ENCODE measurements around the gene CDC45. TPM values are rescaled to one million over a fixed set of nuclear protein-coding genes. Genes with fewer than 3 reads are reported as not detected.

Gene CDC45, protein sequence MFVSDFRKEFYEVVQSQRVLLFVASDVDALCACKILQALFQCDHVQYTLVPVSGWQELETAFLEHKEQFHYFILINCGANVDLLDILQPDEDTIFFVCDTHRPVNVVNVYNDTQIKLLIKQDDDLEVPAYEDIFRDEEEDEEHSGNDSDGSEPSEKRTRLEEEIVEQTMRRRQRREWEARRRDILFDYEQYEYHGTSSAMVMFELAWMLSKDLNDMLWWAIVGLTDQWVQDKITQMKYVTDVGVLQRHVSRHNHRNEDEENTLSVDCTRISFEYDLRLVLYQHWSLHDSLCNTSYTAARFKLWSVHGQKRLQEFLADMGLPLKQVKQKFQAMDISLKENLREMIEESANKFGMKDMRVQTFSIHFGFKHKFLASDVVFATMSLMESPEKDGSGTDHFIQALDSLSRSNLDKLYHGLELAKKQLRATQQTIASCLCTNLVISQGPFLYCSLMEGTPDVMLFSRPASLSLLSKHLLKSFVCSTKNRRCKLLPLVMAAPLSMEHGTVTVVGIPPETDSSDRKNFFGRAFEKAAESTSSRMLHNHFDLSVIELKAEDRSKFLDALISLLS
- total RNA-seq, result under 1 TPM; 0.53 to 0.64 TPM
- under 1 TPM in 1 of 2 donors, not detected in 1; 0.57 TPM for polyA plus RNA-seq

DNA sequence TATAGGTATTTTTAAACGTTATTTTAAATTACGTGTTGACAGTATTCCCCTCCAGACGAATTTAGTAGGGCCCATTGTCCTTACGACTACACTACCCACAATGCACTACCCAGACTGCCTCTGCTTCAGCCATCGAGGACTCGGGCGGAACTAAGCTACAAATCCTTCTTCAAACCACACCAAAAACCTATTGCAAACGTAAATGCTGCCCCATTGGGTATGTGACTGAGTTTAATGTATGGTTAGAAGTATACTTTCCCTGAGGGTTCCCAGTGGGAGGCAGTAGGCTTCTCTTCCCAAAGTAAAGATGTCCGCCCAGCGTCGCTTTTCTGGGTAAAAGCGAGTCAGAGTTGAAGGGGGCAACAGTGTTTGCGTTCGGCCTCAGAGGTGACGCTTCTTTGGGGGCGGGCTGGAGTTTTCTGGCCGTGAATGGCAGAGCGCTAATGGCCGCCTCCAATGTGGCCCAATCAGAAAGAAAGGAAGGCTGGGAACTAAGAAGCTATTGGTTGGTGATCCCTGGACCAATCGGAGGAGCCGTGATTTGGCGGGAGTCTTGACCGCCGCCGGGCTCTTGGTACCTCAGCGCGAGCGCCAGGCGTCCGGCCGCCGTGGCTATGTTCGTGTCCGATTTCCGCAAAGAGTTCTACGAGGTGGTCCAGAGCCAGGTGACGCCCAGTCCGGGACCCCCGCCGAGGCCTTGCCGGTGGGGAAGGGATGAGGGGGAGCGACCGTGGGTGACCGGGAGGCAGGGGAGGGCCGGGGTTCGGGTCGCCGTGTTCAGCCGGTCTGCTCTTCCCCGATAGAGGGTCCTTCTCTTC, at the start of gene CDC45:
Gene CDC45, plus strand, starts transcription at position 566 of the 818 bp plus-strand sequence. Its CDS starts 49 bp downstream, at position 615.
- Histone ChIP-seq H3K4me3 (ENCODE audit: low read length in 2 of 2) (peak within 1 kb of the TSS; percentile 62 to 83), H3K9me3 (ENCODE audit: control insufficient read depth in 1 of 2, low read length in 2 of 2) (no peaks in the 10 kb centered on the region), H3K4me1 (ENCODE audit: insufficient read depth, low read length) (peaks cover 18% of the 10 kb centered on the region), H3K36me3 (ENCODE audit: insufficient read depth, low read length) (no peaks in the 10 kb centered on the region), H3K27me3 (ENCODE audit: insufficient read depth, low read length) (no peaks in the 10 kb centered on the region), H3K27ac (ENCODE audit: low read depth, low read length) (peak within 1 kb of the TSS; percentile 96)
- Mint-ChIP-seq H3K4me1 (peaks cover 21 to 46% (median 34%) of the 10 kb centered on the region in 4 donors), H3K4me3 (peak within 1 kb of the TSS; percentile 91 to 98 (median 94)), H3K36me3 (peaks cover 5 to 21% of the 10 kb centered on the region in 2 donors), H3K27me3 (no peaks in the 10 kb centered on the region), H3K27ac (peak within 1 kb of the TSS; percentile 97 to 100 (median 100)), H3K9me3 (no peaks in the 10 kb centered on the region)
- DNase-seq, result peak; percentile 95 to 97 (median 95)
- CTCF ChIA-PET (ENCODE audit: partially characterized antibody), result interaction anchor here (0.7 to 3.6 kb wide), 7 partner anchors 9 to 339 kb away, joined by 3 to 19 read pairs (median 3); partner anchors contain the start of gene ESS2
- POLR2A ChIA-PET (ENCODE audit: partially characterized antibody), result interaction anchor here (0.7 to 3.9 kb wide), 17 partner anchors 13 to 371 kb away, joined by 3 to 47 read pairs (median 4); partner anchors contain the start of genes C22orf39, DGCR2, ESS2 and HIRA
- intact Hi-C loops (cut with micrococcal nuclease), result loop anchor here (1.0 to 2.0 kb wide), 6 partner anchors 32 to 357 kb away; partner anchors contain the start of genes C22orf39, DGCR2, ESS2 and MRPL40

DNA sequence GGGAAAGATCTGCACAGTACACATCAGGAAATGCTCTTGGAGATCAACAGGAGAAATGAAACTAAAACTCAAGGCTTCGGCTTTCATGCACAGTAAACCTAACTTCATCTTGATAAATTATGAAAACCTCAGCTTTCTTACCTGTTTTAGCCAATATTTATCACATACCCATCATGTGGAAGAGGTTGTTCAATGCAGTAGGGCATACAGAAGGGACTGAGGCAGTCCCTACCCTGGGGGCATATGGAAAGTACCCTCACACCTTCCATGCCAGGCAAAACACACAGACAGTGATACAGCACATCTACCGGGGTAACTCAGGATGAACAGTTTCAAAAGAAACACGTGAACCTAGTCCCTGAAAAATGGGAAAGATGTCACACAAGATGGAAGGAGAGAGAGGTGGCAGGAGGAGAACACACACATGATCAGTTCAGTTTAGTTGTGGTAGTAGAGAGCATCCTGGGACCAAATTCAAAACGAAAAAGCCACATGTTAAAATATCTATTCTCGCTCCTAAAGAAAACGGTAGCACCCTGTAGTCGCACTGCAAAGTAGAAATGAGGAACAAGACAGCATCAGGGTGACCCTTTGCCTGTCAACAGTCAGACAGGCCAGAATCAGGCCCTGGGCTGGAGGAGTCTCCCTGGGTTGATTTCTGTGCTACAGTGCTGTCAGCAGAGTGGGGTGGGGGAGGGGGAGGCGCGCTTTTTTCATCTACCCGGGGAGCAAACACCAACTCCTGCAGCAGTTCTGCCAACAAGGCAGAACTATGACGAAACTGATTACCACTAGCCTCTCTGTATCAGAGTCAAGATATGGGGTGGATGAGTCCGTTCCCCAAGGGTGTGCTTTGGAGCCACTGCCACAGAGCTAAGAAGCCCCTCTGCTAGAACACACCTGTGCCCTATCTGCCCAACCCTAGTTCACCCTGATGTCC, 49.5 kb upstream of the CDC45 start:
- CTCF ChIA-PET (ENCODE audit: partially characterized antibody), result no interaction called here
- peaks cover 37 to 64% (median 50%) of the 10 kb centered on the region in 4 donors for H3K4me1 Mint-ChIP-seq
- peaks cover 50% of the 10 kb centered on the region for H3K4me1 ChIP-seq (ENCODE audit: insufficient read depth, low read length)
- H3K27ac Mint-ChIP-seq, result peak overlapping the region; percentile 83 to 95 (median 94)
- peaks cover 7% of the 10 kb centered on the region for H3K36me3 ChIP-seq (ENCODE audit: insufficient read depth, low read length)
- peaks cover 0 to 40% of the 10 kb centered on the region in 2 donors for H3K36me3 Mint-ChIP-seq
- DNase-seq, result peak; percentile 30 to 76 (median 40)
- POLR2A ChIA-PET (ENCODE audit: partially characterized antibody), result interaction anchor here (0.7 to 6.0 kb wide), 4 partner anchors 9 to 22 kb away, joined by 3 to 112 read pairs (median 11); partner anchors contain the start of gene C22orf39
- peak overlapping the region; percentile 73 for H3K27ac ChIP-seq (ENCODE audit: low read depth, low read length)
- no peaks in the 10 kb centered on the region for H3K9me3 Mint-ChIP-seq
- H3K27me3 Mint-ChIP-seq, result no peaks in the 10 kb centered on the region
- H3K9me3 ChIP-seq (ENCODE audit: control insufficient read depth in 1 of 2, low read length in 2 of 2), result no peaks in the 10 kb centered on the region
- peak overlapping the region; percentile 83 to 94 for H3K4me3 ChIP-seq (ENCODE audit: low read length in 2 of 2)
- H3K4me3 Mint-ChIP-seq, result peak overlapping the region; percentile 86 to 97 (median 90)
- intact Hi-C loops (cut with micrococcal nuclease), result loop anchor here (5.0 kb wide), 1 partner anchor 702 kb away; the partner anchor contains the start of gene ZDHHC8
- H3K27me3 ChIP-seq (ENCODE audit: insufficient read depth, low read length), result no peaks in the 10 kb centered on the region

DNA sequence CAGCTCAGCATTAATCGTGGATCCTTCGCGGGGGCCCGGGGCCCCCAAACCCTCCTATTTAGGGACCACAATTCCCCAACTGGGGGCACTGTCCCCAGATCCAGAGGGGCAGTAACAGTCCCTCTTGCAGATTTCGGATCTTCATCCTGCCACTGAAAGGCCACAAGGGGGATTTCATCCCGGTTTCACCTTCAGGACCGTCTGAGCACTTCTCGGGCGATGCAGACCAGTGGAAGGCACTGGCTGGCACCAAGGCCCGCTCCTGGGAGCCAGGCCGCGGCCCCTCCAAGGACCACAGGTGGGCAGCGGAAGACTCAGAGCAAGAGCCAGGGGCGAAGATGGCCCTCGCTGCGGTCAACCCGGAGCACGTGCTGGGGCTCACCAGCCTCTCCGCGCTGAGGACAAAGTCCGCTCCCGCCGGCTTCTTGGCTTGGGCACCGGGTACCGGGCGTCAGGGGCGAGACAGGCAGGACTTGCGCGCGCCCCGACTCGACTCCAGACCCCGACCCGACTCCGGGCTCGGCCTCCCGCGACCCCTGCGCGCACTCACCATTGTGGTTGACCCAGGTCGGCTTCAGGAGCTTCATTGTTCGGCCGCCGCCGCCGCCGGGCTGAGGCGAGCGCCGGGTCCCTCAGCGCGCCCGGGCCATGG, 48.7 kb upstream of the CDC45 start:
- Histone ChIP-seq H3K27ac (ENCODE audit: low read depth, low read length) (peak overlapping the region; percentile 73), H3K27me3 (ENCODE audit: insufficient read depth, low read length) (no peaks in the 10 kb centered on the region), H3K36me3 (ENCODE audit: insufficient read depth, low read length) (peaks cover 15% of the 10 kb centered on the region), H3K9me3 (ENCODE audit: control insufficient read depth in 1 of 2, low read length in 2 of 2) (no peaks in the 10 kb centered on the region), H3K4me1 (ENCODE audit: insufficient read depth, low read length) (peaks cover 50% of the 10 kb centered on the region), H3K4me3 (ENCODE audit: low read length in 2 of 2) (peak overlapping the region; percentile 83 to 94)
- DNase-seq, result peak in 4 of 5 donors; percentile 14 to 42 (median 28)
- POLR2A ChIA-PET (ENCODE audit: partially characterized antibody), result interaction anchor here (0.7 to 6.0 kb wide), 12 partner anchors 8 to 286 kb away, joined by 3 to 112 read pairs (median 7); partner anchors contain the start of genes C22orf39, CDC45, ESS2 and SLC25A1
- intact Hi-C loops (cut with micrococcal nuclease), result loop anchor here (5.0 kb wide), 1 partner anchor 701 kb away; the partner anchor contains the start of gene ZDHHC8
- CTCF ChIA-PET (ENCODE audit: partially characterized antibody), result no interaction called here
- Mint-ChIP-seq H3K4me3 (peak overlapping the region; percentile 86 to 97 (median 90)), H3K36me3 (peaks cover 0 to 44% of the 10 kb centered on the region in 2 donors), H3K9me3 (no peaks in the 10 kb centered on the region), H3K27me3 (no peaks in the 10 kb centered on the region), H3K27ac (peak overlapping the region; percentile 83 to 95 (median 94)), H3K4me1 (peaks cover 35 to 60% (median 47%) of the 10 kb centered on the region in 4 donors)

DNA sequence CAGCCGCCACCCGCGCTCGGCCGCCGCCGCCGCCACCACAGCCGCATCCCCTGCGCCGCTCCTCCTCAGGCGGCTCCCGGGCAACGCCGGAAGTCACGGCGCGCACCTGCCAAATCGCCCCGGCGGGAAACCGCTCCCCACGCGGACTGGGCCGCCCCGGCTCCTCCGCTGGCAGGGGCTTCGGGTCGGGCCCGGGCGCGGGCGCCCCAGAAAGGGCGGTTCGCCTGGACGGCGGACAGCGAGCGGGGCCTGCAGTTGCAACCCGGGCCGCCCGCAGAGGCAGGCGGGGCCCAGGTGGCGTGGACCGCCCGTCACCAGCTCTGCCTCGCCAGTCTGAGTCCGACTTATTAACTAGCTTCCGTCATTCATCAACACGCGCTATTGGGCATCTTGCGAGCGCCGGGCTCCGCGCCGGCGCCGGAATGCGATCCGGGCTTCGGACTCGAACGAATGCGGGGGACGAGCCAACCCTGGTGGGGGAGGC, 48.0 kb upstream of the CDC45 start, which contains the start of gene HIRA:
Gene HIRA, minus strand, starts transcription at position 85 of the 484 bp plus-strand sequence. CDS start 257 bp downstream, outside the sequence.
- Histone ChIP-seq H3K27me3 (ENCODE audit: insufficient read depth, low read length) (no peaks in the 10 kb centered on the region), H3K9me3 (ENCODE audit: control insufficient read depth in 1 of 2, low read length in 2 of 2) (no peaks in the 10 kb centered on the region), H3K4me3 (ENCODE audit: low read length in 2 of 2) (peak within 1 kb of the TSS; percentile 88 to 97), H3K4me1 (ENCODE audit: insufficient read depth, low read length) (peaks cover 45% of the 10 kb centered on the region), H3K36me3 (ENCODE audit: insufficient read depth, low read length) (peaks cover 16% of the 10 kb centered on the region), H3K27ac (ENCODE audit: low read depth, low read length) (peak within 1 kb of the TSS; percentile 81)
- peaks cover 28 to 53% (median 40%) of the 10 kb centered on the region in 4 donors for H3K4me1 Mint-ChIP-seq
- H3K9me3 Mint-ChIP-seq, result no peaks in the 10 kb centered on the region
- H3K27me3 Mint-ChIP-seq, result no peaks in the 10 kb centered on the region
- H3K27ac Mint-ChIP-seq, result peak within 1 kb of the TSS; percentile 90 to 96 (median 94)
- DNase-seq, result peak; percentile 78 to 91 (median 86)
- ChIA-PET CTCF (ENCODE audit: partially characterized antibody) (interaction anchor here (0.9 kb wide), 1 partner anchor 47 kb away, joined by 3 read pairs; no protein-coding TSS in a partner anchor), POLR2A (ENCODE audit: partially characterized antibody) (interaction anchor here (0.7 to 6.0 kb wide), 15 partner anchors 8 to 1032 kb away, joined by 3 to 112 read pairs (median 6); partner anchors contain the start of genes C22orf39, CDC45, CLTCL1 and DGCR2)
- intact Hi-C loops (cut with micrococcal nuclease), result loop anchor here (1.0 to 5.0 kb wide), 4 partner anchors 16 to 701 kb away; partner anchors contain the start of genes C22orf39, CDC45, UFD1 and ZDHHC8
- H3K36me3 Mint-ChIP-seq, result peaks cover 0 to 41% of the 10 kb centered on the region in 2 donors
- H3K4me3 Mint-ChIP-seq, result peak within 1 kb of the TSS; percentile 87 to 97 (median 91)

DNA sequence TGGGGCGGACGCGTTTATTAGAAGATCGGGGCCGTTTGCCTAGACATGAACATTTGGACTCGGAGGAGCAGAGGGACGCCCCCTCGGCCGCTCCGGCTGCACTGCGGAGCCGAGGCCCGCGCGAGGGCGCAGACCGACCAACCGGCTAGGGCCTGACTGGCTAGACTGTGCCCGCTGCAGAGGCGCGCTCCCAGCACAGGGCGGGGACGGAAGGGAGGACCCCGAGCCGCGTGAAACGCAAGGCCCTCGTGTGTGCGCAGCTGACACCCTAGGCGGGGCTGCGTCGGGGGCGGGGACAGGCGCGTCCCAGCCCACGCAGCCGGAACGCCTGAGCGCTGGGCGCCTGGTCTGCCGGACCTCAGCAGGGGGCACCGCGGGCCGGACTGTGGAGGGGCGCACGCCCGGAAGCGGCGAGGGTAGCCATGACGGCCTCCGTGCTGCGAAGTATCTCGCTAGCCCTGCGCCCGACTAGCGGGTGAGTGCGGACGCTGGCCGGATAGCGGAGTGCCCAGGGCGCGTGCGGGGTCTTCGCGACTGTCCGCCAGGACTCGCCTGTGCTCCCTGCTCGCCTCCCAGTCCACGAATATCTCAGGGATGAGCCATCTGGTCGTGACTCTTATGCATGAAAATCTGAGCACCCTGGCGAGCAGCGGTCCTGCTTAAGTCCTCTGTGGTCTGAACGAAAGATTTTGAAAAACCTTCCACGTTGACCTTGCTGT, 47.4 kb upstream of the CDC45 start, which contains the start of gene MRPL40:
Gene MRPL40, plus strand, starts transcription at position 413 of the 719 bp plus-strand sequence. Its CDS starts 10 bp downstream, at position 423.
- Histone ChIP-seq H3K4me1 (ENCODE audit: insufficient read depth, low read length) (peaks cover 43% of the 10 kb centered on the region), H3K27ac (ENCODE audit: low read depth, low read length) (peak within 1 kb of the TSS; percentile 81), H3K36me3 (ENCODE audit: insufficient read depth, low read length) (peaks cover 16% of the 10 kb centered on the region), H3K4me3 (ENCODE audit: low read length in 2 of 2) (peak within 1 kb of the TSS; percentile 88 to 97), H3K27me3 (ENCODE audit: insufficient read depth, low read length) (no peaks in the 10 kb centered on the region), H3K9me3 (ENCODE audit: control insufficient read depth in 1 of 2, low read length in 2 of 2) (no peaks in the 10 kb centered on the region)
- Mint-ChIP-seq H3K9me3 (no peaks in the 10 kb centered on the region), H3K4me1 (peaks cover 23 to 48% (median 34%) of the 10 kb centered on the region in 4 donors), H3K4me3 (peak within 1 kb of the TSS; percentile 87 to 97 (median 90)), H3K27me3 (no peaks in the 10 kb centered on the region), H3K27ac (peak within 1 kb of the TSS; percentile 90 to 96 (median 92)), H3K36me3 (peaks cover 0 to 44% of the 10 kb centered on the region in 2 donors)
- POLR2A ChIA-PET (ENCODE audit: partially characterized antibody), result interaction anchor here (0.9 to 6.0 kb wide), 14 partner anchors 8 to 1031 kb away, joined by 3 to 112 read pairs (median 6); partner anchors contain the start of genes C22orf39, CDC45, CLTCL1 and DGCR2
- CTCF ChIA-PET (ENCODE audit: partially characterized antibody), result interaction anchor here (0.9 kb wide), 1 partner anchor 46 kb away, joined by 3 read pairs; no protein-coding TSS in a partner anchor
- intact Hi-C loops (cut with micrococcal nuclease), result loop anchor here (1.0 to 5.0 kb wide), 4 partner anchors 15 to 700 kb away; partner anchors contain the start of genes C22orf39, CDC45, UFD1 and ZDHHC8
- DNase-seq, result peak; percentile 80 to 88 (median 82)
